Thoracic aorta (tissue), 2 donors: ENCODE measurements around the gene RBMS3. TPM values are rescaled to one million over a fixed set of nuclear protein-coding genes. Genes with fewer than 3 reads are reported as not detected.
A peak's percentile ranks its signal among the peaks of the same experiment; 100 is the strongest.

Experiments
- ATAC-seq: fragments of 150-250 bp; one replicate; pipeline ENCODE4 v1.8.0; 2017; ENCODE audit warnings: low read depth; ENCODE audit not compliant: insufficient number of reproducible peaks, low FRiP score
- DNase-seq: peaks from one replicate; pipeline ENCODE4 v3.0.0-alpha.2; 2020; ENCODE audit warnings: low spot score
- H3K27ac ChIP-seq, 2 donors: fragments of 200-600 bp; sonication (generic); 1 replicate in 1 of 2; 2 replicates in 1 of 2; pipeline ENCODE4 v1.5.1; 2016; ENCODE audit warnings: mild to moderate bottlenecking in 2 of 2, moderate library complexity in 2 of 2
- H3K27me3 ChIP-seq: fragments of 200-600 bp; sonication (generic); replicated peaks from 2 replicates; pipeline ENCODE4 v1.6.0; 2016; ENCODE audit warnings: mild to moderate bottlenecking; ENCODE audit not compliant: insufficient read depth
- H3K36me3 ChIP-seq: fragments of 200-600 bp; sonication (generic); one replicate; pipeline ENCODE4 v1.5.1; 2016
- H3K4me1 ChIP-seq, 2 donors: fragments of 200-600 bp; sonication (generic); 1 replicate in 1 of 2; 2 replicates in 1 of 2; pipeline versions ENCODE4 v1.5.1 to v1.6.0; 2016; ENCODE audit warnings: low read depth in 2 of 2, mild to moderate bottlenecking in 1 of 2; ENCODE audit not compliant: control insufficient read depth in 1 of 2
- H3K4me3 ChIP-seq: fragments of 200-600 bp; sonication (generic); 2 replicates; pipeline ENCODE4 v1.5.1; 2016; ENCODE audit warnings: mild to moderate bottlenecking
- H3K9me3 ChIP-seq: fragments of 200-600 bp; sonication (generic); 2 replicates; pipeline ENCODE4 v1.5.1; 2016
- CTCF ChIP-seq: fragments of 200-600 bp; sonication (generic); IDR thresholded peaks from one replicate; pipeline ENCODE4 v1.5.1; 2019; ENCODE audit warnings: antibody characterized with exemption
- total RNA-seq, 2 donors: library from RNA; depleted of rRNA; stranded (reverse); fragments of >200 nt; gene quantifications; one replicate each; pipeline versions ENCODE4 v1.1.0 to v1.2.3, GENCODE V29; 2016

RBMS3 gene
- total RNA-seq, 2 donors from 2014 or later, result 149 to 186 TPM

DNA sequence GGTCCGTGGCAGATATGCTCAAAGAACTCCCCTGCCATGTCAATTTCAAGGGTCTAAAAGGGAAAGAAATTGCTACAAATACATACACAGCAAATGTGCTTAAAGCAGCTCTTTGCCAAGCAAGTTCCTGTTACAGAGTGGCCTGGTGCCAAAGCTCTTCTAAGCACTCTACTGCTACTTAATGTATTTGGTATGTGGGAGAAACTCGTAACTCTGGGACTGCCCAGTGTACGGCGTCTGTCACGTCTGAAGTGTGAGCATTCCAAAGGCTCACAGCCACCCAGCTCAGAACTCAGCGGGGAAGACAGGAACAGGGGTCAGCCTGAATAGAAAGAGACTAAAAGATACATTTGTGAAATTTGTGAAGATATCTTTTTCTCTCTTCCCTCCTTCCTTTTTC lies 54.6 kb downstream of the RBMS3 start:
- H3K27me3 ChIP-seq, result no peaks in the 10 kb centered on the region
- peak overlapping the region; percentile 81 to 83 for H3K27ac ChIP-seq
- DNase-seq (peak; percentile 74), ATAC-seq (peak; percentile 90)
- no peak for TF ChIP-seq CTCF
- H3K4me3 ChIP-seq, result peak overlapping the region; percentile 65
- H3K9me3 ChIP-seq, result no peaks in the 10 kb centered on the region
- H3K36me3 ChIP-seq, result no peaks in the 10 kb centered on the region
- H3K4me1 ChIP-seq, result peaks cover 47 to 92% of the 10 kb centered on the region in 2 donors

- no peaks in the 10 kb centered on the region for H3K9me3 ChIP-seq
- ATAC-seq (no peak), DNase-seq (no peak)
- H3K4me3 ChIP-seq, result peak overlapping the region; percentile 65
- H3K36me3 ChIP-seq, result no peaks in the 10 kb centered on the region
- TF ChIP-seq CTCF, result no peak
- peaks cover 42 to 88% of the 10 kb centered on the region in 2 donors for H3K4me1 ChIP-seq
- no peaks in the 10 kb centered on the region for H3K27me3 ChIP-seq
- peak overlapping the region; percentile 81 to 83 for H3K27ac ChIP-seq
Observed at GRCh38 chr3:29335943-29336342, 55.1 kb downstream of the RBMS3 start.

DNA sequence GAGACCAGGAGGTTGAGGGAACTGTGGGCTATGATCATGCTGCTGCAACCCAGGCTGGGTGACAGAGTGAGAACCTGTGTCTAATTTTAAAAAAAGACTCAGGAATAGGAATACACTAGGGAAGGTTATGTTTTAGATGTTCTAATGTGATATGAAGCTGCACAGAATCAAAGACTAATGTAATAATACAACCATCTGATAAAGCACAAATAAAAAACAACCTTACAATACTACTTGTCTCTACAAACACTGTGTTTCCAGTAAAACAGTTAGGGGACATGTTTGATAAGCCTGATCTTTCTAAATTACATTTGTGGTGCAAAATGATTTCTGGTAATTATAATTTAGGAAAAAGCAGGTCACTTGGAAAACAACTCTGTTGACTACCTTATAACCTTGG lies 56.7 kb downstream of the RBMS3 start:
- Histone ChIP-seq H3K36me3 (no peaks in the 10 kb centered on the region), H3K27me3 (no peaks in the 10 kb centered on the region), H3K4me1 (peaks cover 33 to 72% of the 10 kb centered on the region in 2 donors), H3K27ac (peak overlapping the region; percentile 81 to 83), H3K9me3 (no peaks in the 10 kb centered on the region), H3K4me3 (no peak overlapping the region)
- TF ChIP-seq CTCF, result no peak
- DNase-seq (no peak), ATAC-seq (no peak)

DNA sequence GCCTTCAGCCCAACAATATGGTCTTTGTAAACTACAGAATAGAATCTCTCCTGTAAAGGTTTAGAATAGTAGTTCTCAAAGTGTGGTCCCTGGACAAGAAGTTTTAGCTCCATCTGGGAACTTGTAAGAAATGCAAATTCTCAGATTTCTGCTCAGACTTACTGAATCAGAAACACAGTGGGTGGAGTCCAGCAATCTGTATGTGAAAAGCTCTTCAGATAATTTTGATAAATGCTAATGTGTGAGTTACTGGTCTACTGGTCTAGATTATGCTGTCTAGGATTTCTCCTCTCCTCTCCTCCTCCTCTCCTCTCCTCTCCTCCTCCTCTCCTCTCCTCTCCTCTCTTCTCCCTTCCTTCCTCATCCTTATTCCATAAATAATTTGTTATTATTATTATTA lies 57.5 kb downstream of the RBMS3 start:
- ATAC-seq, result no peak
- no peak for DNase-seq
- Histone ChIP-seq H3K36me3 (no peaks in the 10 kb centered on the region), H3K27ac (peak overlapping the region; percentile 19 to 83), H3K4me3 (no peak overlapping the region), H3K4me1 (peaks cover 29 to 65% of the 10 kb centered on the region in 2 donors), H3K9me3 (no peaks in the 10 kb centered on the region), H3K27me3 (no peaks in the 10 kb centered on the region)
- TF ChIP-seq CTCF, result no peak

GRCh38 chr3:29339016-29339833 lies 58.4 kb downstream of the RBMS3 start:
- no peak for TF ChIP-seq CTCF
- peak overlapping the region; percentile 62 for H3K4me3 ChIP-seq
- H3K27ac ChIP-seq, result peak overlapping the region; percentile 70 to 71
- DNase-seq (no peak), ATAC-seq (no peak)
- no peaks in the 10 kb centered on the region for H3K27me3 ChIP-seq
- no peaks in the 10 kb centered on the region for H3K9me3 ChIP-seq
- peaks cover 31 to 58% of the 10 kb centered on the region in 2 donors for H3K4me1 ChIP-seq
- no peaks in the 10 kb centered on the region for H3K36me3 ChIP-seq
